Naive thymus-derived CD8-positive, alpha-beta T cell (primary cell): Measurements from ENCODE around the gene C1orf87. TPM values are rescaled to one million over a fixed set of nuclear protein-coding genes. Genes with fewer than 3 reads are reported as not detected.
A peak's percentile ranks its signal among the peaks of the same experiment; 100 is the strongest.
"Not testable (repeated sequence)": the region's sequence is repeated elsewhere in the genome, so short reads cannot be mapped to it uniquely, and the experiment has no call there.

Experiments
- ATAC-seq, 2 donors: fragments of 150-1000 bp; cut with Tn5 transposase in 1 of 2; sonication (Bioruptor Pico), chemical (Tn5 transposase) in 1 of 2; 1 replicate in 1 of 2; 2 replicates in 1 of 2; pipeline ENCODE4 v1.10.0; 2021; ENCODE audit warnings: mild to moderate bottlenecking in 2 of 2, moderate library complexity in 2 of 2
- POLR2A ChIA-PET: fragments of 350-600 bp; sonication (Branson Sonifier 250); formaldehyde crosslinking; loops from one replicate; lab custom pipeline; 2021; ENCODE audit warnings: antibody characterized with exemption; lab: Charles Lee
- DNase-seq, 10 donors: peaks; one replicate each; pipeline versions ENCODE4 v3.0.0 to v3.0.0-alpha.2; 2020 to 2022
- H3K27ac Mint-ChIP-seq, 10 donors: one replicate each; pipeline ENCODE4 v1.8.0; 2020 to 2022; ENCODE audit warnings: mild to moderate bottlenecking in 10 of 10, mixed read lengths in 10 of 10, moderate library complexity in 4 of 10, inconsistent platforms in 1 of 10
- H3K27me3 Mint-ChIP-seq, 5 donors: one replicate each; pipeline ENCODE4 v1.8.0; 2021 to 2022; ENCODE audit warnings: mixed read lengths in 5 of 5
- H3K36me3 Mint-ChIP-seq, 3 donors: one replicate each; pipeline ENCODE4 v1.8.0; 2020 to 2022; ENCODE audit warnings: mixed read lengths in 3 of 3, mild to moderate bottlenecking in 2 of 3, inconsistent platforms in 1 of 3
- H3K4me1 Mint-ChIP-seq, 4 donors: one replicate each; pipeline ENCODE4 v1.8.0; 2021 to 2022; ENCODE audit warnings: mixed read lengths in 4 of 4
- H3K4me3 Mint-ChIP-seq, 10 donors: one replicate each; pipeline ENCODE4 v1.8.0; 2020 to 2022; ENCODE audit warnings: mild to moderate bottlenecking in 10 of 10, mixed read lengths in 10 of 10, moderate library complexity in 6 of 10, inconsistent platforms in 1 of 10
- H3K9me3 Mint-ChIP-seq, 9 donors: one replicate each; pipeline ENCODE4 v1.8.0; 2020 to 2022; ENCODE audit warnings: mixed read lengths in 9 of 9, mild to moderate bottlenecking in 3 of 9, inconsistent platforms in 1 of 9, moderate library complexity in 1 of 9
- polyA plus RNA-seq, 3 donors: library from polyadenylated mRNA; unstranded; fragments of 300-500 nt; fragmentation: Illumina TruSeq; gene quantifications; one replicate each; pipeline ENCODE4 v1.2.3, GENCODE V29; 2021
- total RNA-seq, 8 experiments: library from RNA in 2 of 8; stranded (reverse) in 2 of 8; gene quantifications; one replicate each; pipeline ENCODE4 v1.2.3 and lab custom pipeline; 2021 to 2026

The C1orf87 gene
- total and polyA plus RNA-seq, 5 experiments from 2014 or later = not detected

DNA sequence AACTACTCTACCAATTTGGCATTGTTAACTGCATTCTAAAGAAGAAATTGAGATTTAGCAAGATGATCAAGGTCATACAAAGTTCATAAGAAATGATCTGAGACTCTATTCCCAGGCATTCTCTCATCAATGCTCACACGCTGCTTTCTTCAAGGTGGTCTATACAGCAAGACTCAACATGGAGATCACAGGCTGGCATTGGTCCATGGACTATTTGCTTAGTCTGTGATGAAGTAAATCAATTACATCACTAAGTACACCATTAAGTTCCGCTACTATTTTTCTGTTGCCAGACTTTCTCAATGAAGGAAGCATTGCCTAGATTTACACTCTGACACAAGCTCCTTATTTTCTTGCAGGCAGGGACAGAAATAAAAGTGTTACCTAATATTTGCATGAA lies 95.1 kb downstream of the C1orf87 start:
- Mint-ChIP-seq H3K4me3 (no peak overlapping the region), H3K4me1 (peaks cover 0 to 3% (median 0%) of the 10 kb centered on the region in 4 donors), H3K36me3 (no peaks in the 10 kb centered on the region), H3K27ac (no peak overlapping the region), H3K9me3 (no peaks in the 10 kb centered on the region), H3K27me3 (peaks cover 11 to 32% (median 17%) of the 10 kb centered on the region in 5 donors)
- DNase-seq = no peak
- POLR2A ChIA-PET = no interaction called here
- no peak for ATAC-seq

DNA sequence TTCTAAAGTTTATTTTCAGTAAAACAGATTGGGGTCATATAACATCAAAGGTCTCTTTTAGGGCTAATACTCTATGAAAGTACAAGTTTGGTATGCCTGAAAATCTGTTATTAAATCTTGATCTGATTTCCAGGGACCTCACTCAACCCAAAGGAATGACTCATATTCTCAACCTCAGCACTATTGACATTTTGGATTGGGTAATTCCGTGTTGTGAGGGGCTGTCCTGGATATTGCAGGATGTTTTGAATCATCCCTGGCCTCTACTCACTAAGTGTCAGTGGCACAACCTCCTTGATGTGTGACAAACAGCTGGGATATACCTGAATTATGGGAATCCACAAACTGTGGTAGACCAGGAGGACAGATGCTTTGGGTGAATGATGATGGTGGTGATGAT lies 95.5 kb downstream of the C1orf87 start:
- H3K9me3 Mint-ChIP-seq = no peaks in the 10 kb centered on the region
- no peak for DNase-seq
- POLR2A ChIA-PET = no interaction called here

GRCh38 chr1:59977075-59977410 lies 96.5 kb downstream of the C1orf87 start:
- H3K36me3 Mint-ChIP-seq = no peaks in the 10 kb centered on the region
- ATAC-seq = no peak
- peaks cover 0 to 3% (median 0%) of the 10 kb centered on the region in 4 donors for H3K4me1 Mint-ChIP-seq
- DNase-seq = no peak
- no peaks in the 10 kb centered on the region for H3K9me3 Mint-ChIP-seq
- H3K4me3 Mint-ChIP-seq = no peak overlapping the region
- no peak overlapping the region for H3K27ac Mint-ChIP-seq
- POLR2A ChIA-PET = no interaction called here
- H3K27me3 Mint-ChIP-seq = peaks cover 11 to 47% (median 21%) of the 10 kb centered on the region in 5 donors

More for the DNA sequence above, 95.5 kb downstream of the C1orf87 start:
- Mint-ChIP-seq H3K4me3 (no peak overlapping the region), H3K36me3 (no peaks in the 10 kb centered on the region), H3K27ac (no peak overlapping the region), H3K27me3 (peaks cover 11 to 37% (median 17%) of the 10 kb centered on the region in 5 donors), H3K4me1 (peaks cover 0 to 3% (median 0%) of the 10 kb centered on the region in 4 donors)
- ATAC-seq = no peak

- ATAC-seq (no peak), DNase-seq (peak in 8 of 10 donors; percentile 3 to 45 (median 31))
- Mint-ChIP-seq H3K36me3 (no peaks in the 10 kb centered on the region), H3K9me3 (no peaks in the 10 kb centered on the region), H3K27ac (no peak overlapping the region), H3K4me3 (no peak overlapping the region), H3K27me3 (peaks cover 11 to 52% (median 24%) of the 10 kb centered on the region in 5 donors), H3K4me1 (peaks cover under 1 to 4% (median 2%) of the 10 kb centered on the region in 4 donors)
- POLR2A ChIA-PET = no interaction called here
Measured at GRCh38 chr1:59976194-59977074, 97.1 kb downstream of the C1orf87 start.

GRCh38 chr1:59973719-59974118 lies 99.9 kb downstream of the C1orf87 start:
- no peaks in the 10 kb centered on the region for H3K9me3 Mint-ChIP-seq
- no peak overlapping the region for H3K4me3 Mint-ChIP-seq
- no peaks in the 10 kb centered on the region for H3K36me3 Mint-ChIP-seq
- DNase-seq (no peak), ATAC-seq (no peak)
- H3K27ac Mint-ChIP-seq = no peak overlapping the region
- H3K27me3 Mint-ChIP-seq = peaks cover 14 to 57% (median 27%) of the 10 kb centered on the region in 5 donors
- POLR2A ChIA-PET = no interaction called here
- H3K4me1 Mint-ChIP-seq = peaks cover 5 to 8% (median 6%) of the 10 kb centered on the region in 4 donors

DNA sequence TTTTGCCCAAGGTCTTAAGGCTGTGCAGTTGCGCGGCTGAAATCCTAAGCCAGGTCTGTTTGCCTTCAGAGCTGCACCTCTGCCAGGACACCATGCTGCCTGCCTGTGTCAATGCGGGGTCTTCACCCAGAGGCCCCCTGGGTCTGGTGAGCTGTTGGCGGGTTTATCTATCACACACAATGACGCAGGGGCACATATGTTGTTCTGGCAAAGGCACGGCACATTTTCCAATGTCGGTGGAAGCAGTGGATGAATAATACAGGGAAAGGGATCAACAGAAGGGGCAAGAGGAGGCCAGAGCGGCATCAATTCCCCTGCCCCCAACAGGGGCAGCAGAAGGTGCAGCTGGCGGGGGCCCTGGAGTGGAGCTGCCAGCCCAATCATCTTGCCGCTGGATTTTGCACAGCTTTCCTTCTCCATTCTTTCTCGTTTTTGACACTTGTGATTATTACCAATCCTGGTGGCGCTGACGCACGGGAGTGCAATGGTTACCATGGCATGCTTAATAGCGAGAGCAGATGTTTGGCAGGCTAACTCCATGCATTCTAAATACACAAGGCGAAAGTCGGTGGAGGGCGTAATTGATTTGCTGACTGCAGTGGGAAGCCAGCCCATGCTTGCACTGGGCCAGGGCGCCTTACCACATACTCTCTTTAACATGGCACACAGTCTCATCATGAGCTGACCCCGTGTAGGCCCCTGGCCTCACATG lies 101.2 kb downstream of the C1orf87 start:
- POLR2A ChIA-PET = no interaction called here

DNA sequence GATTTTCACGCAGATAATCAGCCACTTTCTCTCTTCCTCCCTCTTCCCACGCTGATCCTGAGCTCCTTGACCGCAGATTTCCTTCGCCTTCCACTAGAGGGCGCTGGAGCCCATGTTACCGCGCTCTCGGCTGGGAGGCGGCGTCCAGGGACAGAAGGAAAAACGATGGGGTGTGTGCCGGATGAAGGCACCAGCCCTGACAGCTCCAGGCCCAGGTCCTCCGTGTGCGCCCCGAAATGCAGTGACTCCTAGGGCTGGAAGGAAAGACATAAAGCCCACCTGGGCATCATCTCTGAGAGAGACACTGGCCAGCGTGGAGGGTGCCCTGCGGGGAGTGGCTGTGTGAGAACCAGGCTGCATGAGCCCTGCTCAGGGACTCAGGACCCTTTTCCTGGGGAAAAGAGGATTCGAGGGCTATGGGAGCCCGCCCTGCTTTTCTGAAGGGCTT lies 102.1 kb downstream of the C1orf87 start:
- H3K9me3 Mint-ChIP-seq = no peaks in the 10 kb centered on the region
- H3K27me3 Mint-ChIP-seq = peaks cover 16 to 51% (median 24%) of the 10 kb centered on the region in 5 donors
- POLR2A ChIA-PET = no interaction called here
- peak; percentile 35 to 39 for ATAC-seq
- H3K4me3 Mint-ChIP-seq = peak overlapping the region in 2 of 10 donors; percentile 3 to 10
- no peaks in the 10 kb centered on the region for H3K36me3 Mint-ChIP-seq
- peaks cover 5 to 7% (median 5%) of the 10 kb centered on the region in 4 donors for H3K4me1 Mint-ChIP-seq
- peak overlapping the region in 1 of 10 donors; percentile 12 for H3K27ac Mint-ChIP-seq
- peak in 8 of 10 donors; percentile 13 to 38 (median 30) for DNase-seq

More for the DNA sequence above, 101.2 kb downstream of the C1orf87 start:
- Mint-ChIP-seq H3K36me3 (no peaks in the 10 kb centered on the region), H3K27me3 (peaks cover 15 to 57% (median 27%) of the 10 kb centered on the region in 5 donors), H3K4me1 (peaks cover 5 to 8% (median 6%) of the 10 kb centered on the region in 4 donors), H3K9me3 (no peaks in the 10 kb centered on the region), H3K27ac (peak overlapping the region in 1 of 10 donors; percentile 43), H3K4me3 (no peak overlapping the region)
- no peak for ATAC-seq
- DNase-seq = no peak

- POLR2A ChIA-PET, DNase-seq, H3K4me3 Mint-ChIP-seq, H3K36me3 Mint-ChIP-seq, H3K9me3 Mint-ChIP-seq, H3K27ac Mint-ChIP-seq, H3K4me1 Mint-ChIP-seq, ATAC-seq: not testable (repeated sequence)
- H3K27me3 Mint-ChIP-seq = peaks cover 7 to 33% (median 13%) of the 10 kb centered on the region in 5 donors
Measured at GRCh38 chr1:59969542-59970175, 103.9 kb downstream of the C1orf87 start.

GRCh38 chr1:59968746-59969145 lies 104.8 kb downstream of the C1orf87 start:
- H3K27ac Mint-ChIP-seq, H3K36me3 Mint-ChIP-seq, ATAC-seq, H3K9me3 Mint-ChIP-seq, H3K4me3 Mint-ChIP-seq, DNase-seq, H3K4me1 Mint-ChIP-seq, POLR2A ChIA-PET: not testable (repeated sequence)
- H3K27me3 Mint-ChIP-seq = peaks cover 5 to 27% (median 10%) of the 10 kb centered on the region in 5 donors

GRCh38 chr1:59967780-59968179 lies 105.8 kb downstream of the C1orf87 start:
- H3K36me3 Mint-ChIP-seq = no peaks in the 10 kb centered on the region
- peaks cover 5 to 7% (median 5%) of the 10 kb centered on the region in 4 donors for H3K4me1 Mint-ChIP-seq
- ATAC-seq (no peak), DNase-seq (no peak)
- H3K9me3 Mint-ChIP-seq = no peaks in the 10 kb centered on the region
- H3K27me3 Mint-ChIP-seq = peaks cover 2 to 18% (median 9%) of the 10 kb centered on the region in 5 donors
- no peak overlapping the region for H3K27ac Mint-ChIP-seq
- no peak overlapping the region for H3K4me3 Mint-ChIP-seq
- POLR2A ChIA-PET = no interaction called here

DNA sequence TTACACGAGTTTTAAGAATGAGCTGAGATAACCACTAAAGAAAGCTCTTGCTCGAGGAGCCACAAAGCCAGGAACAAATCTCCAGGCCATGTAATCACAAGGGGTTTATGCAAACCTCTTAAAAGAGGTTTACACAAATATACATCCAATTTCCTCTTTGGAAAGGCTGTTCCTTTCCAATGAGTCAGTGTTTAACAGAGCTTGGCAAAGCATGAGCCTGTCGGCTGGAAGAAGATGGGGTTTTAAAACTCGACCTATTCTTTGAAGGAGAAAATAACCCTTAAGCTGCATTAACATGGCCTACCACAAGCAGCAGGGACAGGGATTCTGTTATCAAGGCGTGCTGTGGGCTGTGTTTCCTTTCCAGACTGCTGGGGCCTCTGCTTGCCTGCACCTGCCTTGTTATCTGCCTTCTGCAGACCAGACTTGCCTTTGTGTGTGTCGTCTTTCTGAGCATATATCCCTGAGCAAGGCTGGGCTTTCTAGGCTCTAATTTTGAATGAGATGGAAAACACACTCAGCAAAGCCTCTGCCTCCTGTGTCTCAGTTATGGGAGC lies 106.4 kb downstream of the C1orf87 start:
- H3K27me3 Mint-ChIP-seq = peaks cover 0 to 12% (median 8%) of the 10 kb centered on the region in 5 donors
- H3K4me1 Mint-ChIP-seq = peaks cover 5 to 7% (median 5%) of the 10 kb centered on the region in 4 donors
- no peak overlapping the region for H3K27ac Mint-ChIP-seq
- POLR2A ChIA-PET = no interaction called here
- H3K36me3 Mint-ChIP-seq = no peaks in the 10 kb centered on the region
- no peaks in the 10 kb centered on the region for H3K9me3 Mint-ChIP-seq
- no peak for DNase-seq
- ATAC-seq = no peak
- H3K4me3 Mint-ChIP-seq = no peak overlapping the region

DNA sequence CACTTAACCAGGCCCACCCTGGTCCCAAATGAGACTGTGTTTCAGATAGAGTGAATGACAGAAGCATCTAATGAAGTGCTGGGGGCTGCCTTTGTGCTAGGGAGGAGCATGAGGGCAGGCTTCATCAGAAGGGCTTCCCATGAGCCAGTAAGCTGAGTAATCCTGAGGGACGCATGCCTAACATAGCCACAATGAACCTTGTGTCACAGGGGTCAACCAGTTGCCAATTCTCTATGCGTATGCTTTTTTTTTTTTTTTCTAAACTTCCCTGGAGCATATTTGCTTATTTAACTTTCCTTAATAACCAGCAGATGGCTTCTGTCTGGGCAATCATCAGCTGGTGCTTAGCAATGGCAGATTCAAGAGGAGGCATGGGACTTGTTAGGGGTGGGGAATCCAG lies 121.5 kb downstream of the C1orf87 start:
- Mint-ChIP-seq H3K9me3 (no peaks in the 10 kb centered on the region), H3K27me3 (peaks cover 0 to 7% (median 0%) of the 10 kb centered on the region in 5 donors)
- ATAC-seq = no peak

More for the DNA sequence above, 121.5 kb downstream of the C1orf87 start:
- no peak for DNase-seq
- Mint-ChIP-seq H3K4me3 (no peak overlapping the region), H3K36me3 (no peaks in the 10 kb centered on the region), H3K27ac (no peak overlapping the region), H3K4me1 (no peaks in the 10 kb centered on the region)
- POLR2A ChIA-PET = no interaction called here
